ENCODE results near the gene BTBD8. TPM values are rescaled to one million over a fixed set of nuclear protein-coding genes. Genes with fewer than 3 reads are reported as not detected.
"Not testable (repeated sequence)": the region's sequence is repeated elsewhere in the genome, so short reads cannot be mapped to it uniquely, and the experiment has no call there.

BTBD8 gene
- total and polyA plus RNA-seq, 8 donors = 0.44 to 12.5 (median 2.5) TPM

GRCh38 chr1:92070892-92071291, 9.3 kb upstream of the BTBD8 start:
- WGBS, 5 donors = 32 to 63% (median 35%) methylated on average over 2 of the region's 2 CpGs
- Histone ChIP-seq H3K27me3 (no peaks in the 10 kb centered on the region), H3K36me3 (no peaks in the 10 kb centered on the region), H3K4me1 (no peaks in the 10 kb centered on the region), H3K27ac (no peak overlapping the region), H3K4me3 (no peak overlapping the region), H3K9me3 (no peaks in the 10 kb centered on the region)
- TF ChIP-seq POLR2A (IDR thresholded peaks at IDR 0.05) (no peak), EP300 (IDR thresholded peaks at IDR 0.05) (no peak), POLR2AphosphoS5 (IDR thresholded peaks at IDR 0.05) (no peak), CTCF (IDR thresholded peaks at IDR 0.05) (no peak)
- no peak for DNase-seq
- intact Hi-C loops (cut with DNase I; ENCODE audit: low total_unique reads) = no loop called here

GRCh38 chr1:92074446-92074845, 5.7 kb upstream of the BTBD8 start:
- H3K27ac ChIP-seq; H3K4me1 ChIP-seq; DNase-seq; intact Hi-C loops (cut with DNase I; ENCODE audit: low total_unique reads); H3K36me3 ChIP-seq; H3K4me3 ChIP-seq; H3K27me3 ChIP-seq; H3K9me3 ChIP-seq: not testable (repeated sequence)

GRCh38 chr1:92075311-92075710, 4.8 kb upstream of the BTBD8 start, which contains the start of gene SETSIP:
TSS of gene SETSIP (minus strand) at chr1:92075411. CDS start at chr1:92075411, 0 bp downstream.
- H3K4me3 ChIP-seq = no peak within 1 kb of the TSS
- intact Hi-C loops (cut with DNase I; ENCODE audit: low total_unique reads) = no loop called here
- no peaks in the 10 kb centered on the region for H3K9me3 ChIP-seq
- no peaks in the 10 kb centered on the region for H3K36me3 ChIP-seq
- no peak for DNase-seq
- peaks cover 0 to 6% (median 2%) of the 10 kb centered on the region in 4 donors for H3K4me1 ChIP-seq
- 56 to 86% (median 77%) methylated on average over 3 of the region's 3 CpGs for WGBS, 5 donors
- TF ChIP-seq EP300 (IDR thresholded peaks at IDR 0.05) (no peak), POLR2A (IDR thresholded peaks at IDR 0.05) (no peak), POLR2AphosphoS5 (IDR thresholded peaks at IDR 0.05) (no peak)
- H3K27ac ChIP-seq = no peak within 1 kb of the TSS
- H3K27me3 ChIP-seq = no peaks in the 10 kb centered on the region

GRCh38 chr1:92076363-92076762, 3.8 kb upstream of the BTBD8 start:
- H3K4me3 ChIP-seq = no peak overlapping the region
- no peaks in the 10 kb centered on the region for H3K36me3 ChIP-seq
- no peak for DNase-seq
- WGBS, 5 donors = 91 to 98% (median 94%) methylated on average over 5 of the region's 5 CpGs
- TF ChIP-seq POLR2AphosphoS5 (IDR thresholded peaks at IDR 0.05) (no peak), CTCF (IDR thresholded peaks at IDR 0.05) (no peak), POLR2A (IDR thresholded peaks at IDR 0.05) (no peak), EP300 (IDR thresholded peaks at IDR 0.05) (no peak)
- no peaks in the 10 kb centered on the region for H3K9me3 ChIP-seq
- no peak overlapping the region for H3K27ac ChIP-seq
- H3K4me1 ChIP-seq = peaks cover 0 to 12% (median 10%) of the 10 kb centered on the region in 4 donors
- intact Hi-C loops (cut with DNase I; ENCODE audit: low total_unique reads) = no loop called here
- H3K27me3 ChIP-seq = no peaks in the 10 kb centered on the region

- H3K4me3 ChIP-seq; intact Hi-C loops (cut with DNase I; ENCODE audit: low total_unique reads); H3K27ac ChIP-seq; H3K36me3 ChIP-seq; DNase-seq; H3K9me3 ChIP-seq; H3K27me3 ChIP-seq: not testable (repeated sequence)
- peaks cover 0 to 15% (median 13%) of the 10 kb centered on the region in 4 donors for H3K4me1 ChIP-seq
- WGBS, 5 donors = 85 to 95% (median 91%) methylated on average over 8 of the region's 8 CpGs
Observed at GRCh38 chr1:92078077-92078476, 2.1 kb upstream of the BTBD8 start.

GRCh38 chr1:92079441-92079840, 704 bp upstream of the BTBD8 start:
- 93 to 97% (median 96%) methylated on average over 7 of the region's 7 CpGs for WGBS, 5 donors
- peaks cover 0 to 15% (median 13%) of the 10 kb centered on the region in 4 donors for H3K4me1 ChIP-seq
- intact Hi-C loops (cut with DNase I; ENCODE audit: low total_unique reads) = no loop called here
- no peak overlapping the region for H3K27ac ChIP-seq
- H3K9me3 ChIP-seq = peaks cover 0 to 6% (median 0%) of the 10 kb centered on the region in 4 donors
- H3K4me3 ChIP-seq = peak overlapping the region in 3 of 4 donors; percentile 73 to 86 (median 86)
- no peak for DNase-seq
- no peaks in the 10 kb centered on the region for H3K27me3 ChIP-seq
- peaks cover 0 to 2% (median 0%) of the 10 kb centered on the region in 4 donors for H3K36me3 ChIP-seq
- TF ChIP-seq POLR2AphosphoS5 (IDR thresholded peaks at IDR 0.05) = no peak
- no peak for TF ChIP-seq EP300 (IDR thresholded peaks at IDR 0.05)
- TF ChIP-seq CTCF (IDR thresholded peaks at IDR 0.05) = no peak
- no peak for TF ChIP-seq POLR2A (IDR thresholded peaks at IDR 0.05)
